ENCODE measurements around the gene ATP2B1. TPM values are rescaled to one million over a fixed set of nuclear protein-coding genes. Genes with fewer than 3 reads are reported as not detected.

ATP2B1 gene
- total and polyA plus RNA-seq, 9 donors: 9.0 to 60.3 (median 25.6) TPM

- H3K9me3 ChIP-seq: no peaks in the 10 kb centered on the region
- no peaks in the 10 kb centered on the region for H3K4me1 ChIP-seq (ENCODE audit: insufficient read depth)
- no peaks in the 10 kb centered on the region for H3K36me3 ChIP-seq
- no peak for DNase-seq
- H3K4me3 ChIP-seq: no peak overlapping the region
- H3K27ac ChIP-seq: no peak overlapping the region
- no peaks in the 10 kb centered on the region for H3K27me3 ChIP-seq
- TF ChIP-seq EP300 (IDR thresholded peaks at IDR 0.05) (no peak), POLR2A (IDR thresholded peaks at IDR 0.05) (no peak), CTCF (IDR thresholded peaks at IDR 0.05) (no peak)
- intact Hi-C loops (cut with DNase I): no loop called here
- 96 to 100% (median 99%) methylated on average over 5 of the region's 5 CpGs for WGBS, 3 donors
These were observed 14.1 kb downstream of the ATP2B1 start for GRCh38 chr12:89694542-89694941.

GRCh38 chr12:89693639-89694202 lies 14.9 kb downstream of the ATP2B1 start:
- WGBS, 3 donors: 61 to 75% (median 63%) methylated on average over 3 of the region's 3 CpGs
- no peak overlapping the region for H3K27ac ChIP-seq
- no peaks in the 10 kb centered on the region for H3K36me3 ChIP-seq
- no peaks in the 10 kb centered on the region for H3K9me3 ChIP-seq
- H3K4me3 ChIP-seq: no peak overlapping the region
- intact Hi-C loops (cut with DNase I): no loop called here
- TF ChIP-seq EP300 (IDR thresholded peaks at IDR 0.05): no peak
- no peak for TF ChIP-seq CTCF (IDR thresholded peaks at IDR 0.05)
- TF ChIP-seq POLR2A (IDR thresholded peaks at IDR 0.05): no peak
- H3K27me3 ChIP-seq: no peaks in the 10 kb centered on the region
- no peaks in the 10 kb centered on the region for H3K4me1 ChIP-seq (ENCODE audit: insufficient read depth)
- DNase-seq: no peak

GRCh38 chr12:89692439-89692838 lies 16.2 kb downstream of the ATP2B1 start:
- WGBS, 3 donors: 63 to 73% (median 70%) methylated on average over 1 of the region's 1 CpG
- H3K4me3 ChIP-seq: no peak overlapping the region
- no peak overlapping the region for H3K27ac ChIP-seq
- peaks cover 2% of the 10 kb centered on the region for H3K4me1 ChIP-seq (ENCODE audit: insufficient read depth)
- TF ChIP-seq POLR2A (IDR thresholded peaks at IDR 0.05) (no peak), EP300 (IDR thresholded peaks at IDR 0.05) (no peak), CTCF (IDR thresholded peaks at IDR 0.05) (no peak)
- intact Hi-C loops (cut with DNase I): no loop called here
- no peaks in the 10 kb centered on the region for H3K27me3 ChIP-seq
- H3K9me3 ChIP-seq: no peaks in the 10 kb centered on the region
- DNase-seq: no peak
- H3K36me3 ChIP-seq: no peaks in the 10 kb centered on the region

GRCh38 chr12:89691659-89692058 lies 17.0 kb downstream of the ATP2B1 start:
- no peak for DNase-seq
- TF ChIP-seq EP300 (IDR thresholded peaks at IDR 0.05) (no peak), CTCF (IDR thresholded peaks at IDR 0.05) (no peak), POLR2A (IDR thresholded peaks at IDR 0.05) (no peak)
- Histone ChIP-seq H3K4me3 (no peak overlapping the region), H3K36me3 (no peaks in the 10 kb centered on the region), H3K4me1 (ENCODE audit: insufficient read depth) (peaks cover 2% of the 10 kb centered on the region), H3K27me3 (no peaks in the 10 kb centered on the region), H3K9me3 (no peaks in the 10 kb centered on the region), H3K27ac (no peak overlapping the region)
- intact Hi-C loops (cut with DNase I): no loop called here
- WGBS, 3 donors: 94 to 95% (median 94%) methylated on average over 1 of the region's 1 CpG
